ENCODE measurements around the gene PTPRG. TPM values are rescaled to one million over a fixed set of nuclear protein-coding genes. Genes with fewer than 3 reads are reported as not detected.

The PTPRG gene
- total RNA-seq, 1 experiment from 2014 or later = 0.74 TPM

DNA sequence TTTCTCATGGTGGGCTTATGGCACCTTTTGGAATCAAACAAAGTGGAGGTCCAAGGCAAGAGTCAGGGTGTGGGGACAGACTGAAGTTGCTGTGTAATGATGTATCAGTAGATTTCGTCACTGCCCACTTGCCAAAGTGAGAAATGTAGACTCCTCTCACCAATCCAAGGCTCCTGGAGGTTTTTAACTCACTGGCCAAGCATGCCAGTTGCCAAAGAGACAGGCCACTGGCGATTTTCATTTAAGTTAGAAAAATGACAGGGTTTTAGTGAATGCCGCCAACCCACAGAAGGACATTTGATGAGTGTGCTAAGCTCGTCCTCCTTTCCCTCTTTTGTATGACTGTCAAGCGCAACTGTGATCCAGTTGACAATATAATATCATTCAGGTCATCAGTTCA lies 602.8 kb downstream of the PTPRG start:
- POLR2A ChIA-PET = no interaction called here
- Histone ChIP-seq H3K9me3 (ENCODE audit: control insufficient read depth, insufficient read depth, low read depth, low read length) (no peaks in the 10 kb centered on the region), H3K27ac (ENCODE audit: low read length) (no peak overlapping the region), H3K27me3 (ENCODE audit: control insufficient read depth, insufficient read depth, low read length) (no peaks in the 10 kb centered on the region), H3K4me3 (ENCODE audit: low read depth in 2 of 2, low read length in 2 of 2) (no peak overlapping the region), H3K36me3 (ENCODE audit: control insufficient read depth, insufficient read depth, low read length) (no peaks in the 10 kb centered on the region), H3K4me1 (ENCODE audit: control insufficient read depth, insufficient read depth, low read length) (no peaks in the 10 kb centered on the region)
- no TSS peak for BruUV-seq (replicated peaks)
- intact Hi-C loops (cut with micrococcal nuclease; ENCODE audit: unreplicated experiment) = no loop called here
- in situ Hi-C loops (cut with HindIII; ENCODE audit: low pct_unique_long_range_greater_than_20kb, low sequenced_read_pairs) = no loop called here
- CTCF ChIA-PET = no interaction called here
- DNase-seq (ENCODE audit: low read depth, low spot score) (no peak), ATAC-seq (no peak)
- TF ChIP-seq, protein P1, sequence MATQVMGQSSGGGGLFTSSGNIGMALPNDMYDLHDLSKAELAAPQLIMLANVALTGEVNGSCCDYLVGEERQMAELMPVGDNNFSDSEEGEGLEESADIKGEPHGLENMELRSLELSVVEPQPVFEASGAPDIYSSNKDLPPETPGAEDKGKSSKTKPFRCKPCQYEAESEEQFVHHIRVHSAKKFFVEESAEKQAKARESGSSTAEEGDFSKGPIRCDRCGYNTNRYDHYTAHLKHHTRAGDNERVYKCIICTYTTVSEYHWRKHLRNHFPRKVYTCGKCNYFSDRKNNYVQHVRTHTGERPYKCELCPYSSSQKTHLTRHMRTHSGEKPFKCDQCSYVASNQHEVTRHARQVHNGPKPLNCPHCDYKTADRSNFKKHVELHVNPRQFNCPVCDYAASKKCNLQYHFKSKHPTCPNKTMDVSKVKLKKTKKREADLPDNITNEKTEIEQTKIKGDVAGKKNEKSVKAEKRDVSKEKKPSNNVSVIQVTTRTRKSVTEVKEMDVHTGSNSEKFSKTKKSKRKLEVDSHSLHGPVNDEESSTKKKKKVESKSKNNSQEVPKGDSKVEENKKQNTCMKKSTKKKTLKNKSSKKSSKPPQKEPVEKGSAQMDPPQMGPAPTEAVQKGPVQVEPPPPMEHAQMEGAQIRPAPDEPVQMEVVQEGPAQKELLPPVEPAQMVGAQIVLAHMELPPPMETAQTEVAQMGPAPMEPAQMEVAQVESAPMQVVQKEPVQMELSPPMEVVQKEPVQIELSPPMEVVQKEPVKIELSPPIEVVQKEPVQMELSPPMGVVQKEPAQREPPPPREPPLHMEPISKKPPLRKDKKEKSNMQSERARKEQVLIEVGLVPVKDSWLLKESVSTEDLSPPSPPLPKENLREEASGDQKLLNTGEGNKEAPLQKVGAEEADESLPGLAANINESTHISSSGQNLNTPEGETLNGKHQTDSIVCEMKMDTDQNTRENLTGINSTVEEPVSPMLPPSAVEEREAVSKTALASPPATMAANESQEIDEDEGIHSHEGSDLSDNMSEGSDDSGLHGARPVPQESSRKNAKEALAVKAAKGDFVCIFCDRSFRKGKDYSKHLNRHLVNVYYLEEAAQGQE (IDR thresholded peaks at IDR 0.05; ENCODE audit: insufficient read depth in 1 of 2, low read depth in 2 of 2, low read length in 1 of 2) = no peak
- TF ChIP-seq SIN3A (IDR thresholded peaks at IDR 0.05; ENCODE audit: borderline replicate concordance, insufficient read depth, low read depth, low read length) (no peak), TCF7L2 (IDR thresholded peaks at IDR 0.05; ENCODE audit: low read depth, low read length) (no peak), POLR2AphosphoS5 (IDR thresholded peaks at IDR 0.05; ENCODE audit: low read depth, low read length) (no peak)
- TF ChIP-seq, protein P2, sequence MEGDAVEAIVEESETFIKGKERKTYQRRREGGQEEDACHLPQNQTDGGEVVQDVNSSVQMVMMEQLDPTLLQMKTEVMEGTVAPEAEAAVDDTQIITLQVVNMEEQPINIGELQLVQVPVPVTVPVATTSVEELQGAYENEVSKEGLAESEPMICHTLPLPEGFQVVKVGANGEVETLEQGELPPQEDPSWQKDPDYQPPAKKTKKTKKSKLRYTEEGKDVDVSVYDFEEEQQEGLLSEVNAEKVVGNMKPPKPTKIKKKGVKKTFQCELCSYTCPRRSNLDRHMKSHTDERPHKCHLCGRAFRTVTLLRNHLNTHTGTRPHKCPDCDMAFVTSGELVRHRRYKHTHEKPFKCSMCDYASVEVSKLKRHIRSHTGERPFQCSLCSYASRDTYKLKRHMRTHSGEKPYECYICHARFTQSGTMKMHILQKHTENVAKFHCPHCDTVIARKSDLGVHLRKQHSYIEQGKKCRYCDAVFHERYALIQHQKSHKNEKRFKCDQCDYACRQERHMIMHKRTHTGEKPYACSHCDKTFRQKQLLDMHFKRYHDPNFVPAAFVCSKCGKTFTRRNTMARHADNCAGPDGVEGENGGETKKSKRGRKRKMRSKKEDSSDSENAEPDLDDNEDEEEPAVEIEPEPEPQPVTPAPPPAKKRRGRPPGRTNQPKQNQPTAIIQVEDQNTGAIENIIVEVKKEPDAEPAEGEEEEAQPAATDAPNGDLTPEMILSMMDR (IDR thresholded peaks at IDR 0.05) = no peak

DNA sequence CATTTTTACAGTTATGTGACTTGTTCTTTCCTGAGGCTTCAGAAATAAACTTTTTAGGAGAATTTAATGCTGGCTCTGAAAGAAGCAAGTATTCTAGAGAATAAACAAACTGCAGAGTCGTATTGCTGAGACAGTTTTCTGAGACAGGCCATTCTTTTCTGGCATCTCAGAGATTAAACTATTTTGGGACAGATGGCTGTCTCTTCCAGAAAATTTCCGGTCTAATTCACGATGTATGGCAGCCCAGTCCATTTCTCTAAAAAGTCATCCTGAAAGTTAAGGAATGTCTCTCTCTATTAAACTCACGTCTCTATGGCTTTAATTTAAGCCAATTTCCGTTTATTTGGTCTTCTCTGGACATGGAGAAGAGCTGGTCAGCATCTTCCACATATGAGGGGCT lies 603.4 kb downstream of the PTPRG start:
- no peak for ATAC-seq
- intact Hi-C loops (cut with micrococcal nuclease; ENCODE audit: unreplicated experiment) = no loop called here

DNA sequence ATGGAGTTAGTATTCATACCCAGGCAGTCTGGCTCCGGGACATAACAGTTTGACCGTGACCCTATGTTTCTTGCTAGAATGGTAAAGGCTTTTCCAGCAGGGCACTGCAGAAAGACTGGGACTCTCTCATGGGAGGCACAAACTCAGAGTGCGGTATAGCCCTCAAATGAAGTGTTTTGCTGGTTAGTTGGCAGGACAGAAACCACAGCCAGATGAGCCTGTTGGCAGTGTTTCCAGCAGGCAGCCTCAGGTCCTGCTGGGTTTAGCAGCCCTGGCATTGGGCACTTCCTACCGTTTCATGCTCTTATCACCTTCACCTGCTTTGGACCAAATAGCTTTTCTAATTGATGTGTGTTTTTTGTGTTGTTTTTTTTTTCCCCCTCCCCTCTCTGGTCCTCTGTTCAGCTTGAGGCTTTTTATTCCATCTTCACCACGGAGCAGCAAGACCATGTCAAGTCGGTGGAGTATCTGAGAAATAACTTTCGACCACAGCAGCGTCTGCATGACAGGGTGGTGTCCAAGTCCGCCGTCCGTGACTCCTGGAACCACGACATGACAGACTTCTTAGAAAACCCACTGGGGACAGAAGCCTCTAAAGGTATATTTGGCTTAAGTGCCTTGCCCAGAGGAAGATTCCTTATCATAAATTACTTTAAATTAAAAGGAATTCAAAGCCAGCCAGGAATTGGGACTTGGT lies 606.3 kb downstream of the PTPRG start:
- H3K27me3 ChIP-seq (ENCODE audit: control insufficient read depth, insufficient read depth, low read length) = no peaks in the 10 kb centered on the region
- H3K9me3 ChIP-seq (ENCODE audit: control insufficient read depth, insufficient read depth, low read depth, low read length) = no peaks in the 10 kb centered on the region; the same call in 1 of the 2 replicates
- ATAC-seq (no peak), DNase-seq (ENCODE audit: low read depth, low spot score) (no peak)
- H3K36me3 ChIP-seq (ENCODE audit: control insufficient read depth, insufficient read depth, low read length) = no peaks in the 10 kb centered on the region
- no peaks in the 10 kb centered on the region for H3K4me1 ChIP-seq (ENCODE audit: control insufficient read depth, insufficient read depth, low read length)
- POLR2A ChIA-PET = no interaction called here
- TF ChIP-seq, protein P1 (IDR thresholded peaks at IDR 0.05; ENCODE audit: insufficient read depth in 1 of 2, low read depth in 2 of 2, low read length in 1 of 2) = no peak
- TF ChIP-seq TCF7L2 (IDR thresholded peaks at IDR 0.05; ENCODE audit: low read depth, low read length) (no peak), SIN3A (IDR thresholded peaks at IDR 0.05; ENCODE audit: borderline replicate concordance, insufficient read depth, low read depth, low read length) (no peak), POLR2AphosphoS5 (IDR thresholded peaks at IDR 0.05; ENCODE audit: low read depth, low read length) (no peak)
- TF ChIP-seq, protein P2 (IDR thresholded peaks at IDR 0.05) = no peak
- CTCF ChIA-PET = no interaction called here
- H3K4me3 ChIP-seq (ENCODE audit: low read depth in 2 of 2, low read length in 2 of 2) = no peak overlapping the region
- BruUV-seq (replicated peaks) = no TSS peak
- intact Hi-C loops (cut with micrococcal nuclease; ENCODE audit: unreplicated experiment) = no loop called here
- in situ Hi-C loops (cut with HindIII; ENCODE audit: low pct_unique_long_range_greater_than_20kb, low sequenced_read_pairs) = no loop called here
- no peak overlapping the region for H3K27ac ChIP-seq (ENCODE audit: low read length)

More for the DNA sequence above, 603.4 kb downstream of the PTPRG start:
- no peak overlapping the region for H3K27ac ChIP-seq (ENCODE audit: low read length)
- H3K27me3 ChIP-seq (ENCODE audit: control insufficient read depth, insufficient read depth, low read length) = no peaks in the 10 kb centered on the region
- no peak for TF ChIP-seq TCF7L2 (IDR thresholded peaks at IDR 0.05; ENCODE audit: low read depth, low read length)
- no peak overlapping the region for H3K4me3 ChIP-seq (ENCODE audit: low read depth in 2 of 2, low read length in 2 of 2)
- DNase-seq (ENCODE audit: low read depth, low spot score) = no peak
- BruUV-seq (replicated peaks) = no TSS peak
- POLR2A ChIA-PET = no interaction called here
- in situ Hi-C loops (cut with HindIII; ENCODE audit: low pct_unique_long_range_greater_than_20kb, low sequenced_read_pairs) = no loop called here
- CTCF ChIA-PET = no interaction called here
- H3K4me1 ChIP-seq (ENCODE audit: control insufficient read depth, insufficient read depth, low read length) = no peaks in the 10 kb centered on the region
- H3K36me3 ChIP-seq (ENCODE audit: control insufficient read depth, insufficient read depth, low read length) = no peaks in the 10 kb centered on the region
- no peaks in the 10 kb centered on the region for H3K9me3 ChIP-seq (ENCODE audit: control insufficient read depth, insufficient read depth, low read depth, low read length)

All from Panc1 (cell line).